HEK293 (cell line): ENCODE results near the gene UQCC2.

ENCODE experiments used
- CTCF ChIA-PET: fragments of 350-600 bp; formaldehyde crosslinking; extraction: SDS; loops from one replicate; lab custom pipeline; 2021; ENCODE audit warnings: antibody characterized with exemption; lab: Yijun Ruan, JAX
- POLR2A ChIA-PET: fragments of 300-600 bp; formaldehyde crosslinking; extraction: SDS; loops from one replicate; lab custom pipeline; 2020; ENCODE audit warnings: antibody characterized with exemption, inconsistent platforms; lab: Yijun Ruan, JAX
- H3K27ac ChIP-seq: fragments of 200-500 bp; sonication (Bioruptor generic); 2 replicates; pipeline ENCODE4 v1.5.1; 2014; ENCODE audit warnings: low read depth, low read length, control low read depth, inconsistent platforms; ENCODE audit errors: extremely low read depth
- H3K36me3 ChIP-seq, 2 experiments: fragments of 200-500 bp in 1 of 2; sonication (Bioruptor generic) in 1 of 2; 1 replicate in 1 of 2; 2 replicates in 1 of 2; pipeline ENCODE4 v1.5.1; 2014 to 2017; ENCODE audit warnings: inconsistent platforms in 2 of 2, low read length in 2 of 2; ENCODE audit not compliant: control insufficient read depth in 2 of 2, insufficient read depth in 1 of 2
- H3K4me1 ChIP-seq: fragments of 200-500 bp; sonication (Bioruptor generic); 2 replicates; pipeline ENCODE4 v1.5.1; 2014; ENCODE audit warnings: mild to moderate bottlenecking, low read length, inconsistent platforms; ENCODE audit not compliant: control insufficient read depth, insufficient read depth
- H3K4me3 ChIP-seq: 2 replicates; pipeline ENCODE4 v1.5.1; 2011; ENCODE audit warnings: low read depth, mild to moderate bottlenecking, control low read depth, low read length, moderate library complexity
- H3K9me3 ChIP-seq: fragments of 200-500 bp; sonication (Bioruptor generic); 2 replicates; pipeline ENCODE4 v1.5.1; 2014; ENCODE audit warnings: low read depth, low read length, inconsistent platforms; ENCODE audit not compliant: control insufficient read depth, insufficient read depth
- GLIS1 ChIP-seq: fragments of 450-650 bp; formaldehyde crosslinking; IDR thresholded peaks from 2 replicates; pipeline ENCODE4 v1.5.1; 2016; ENCODE audit warnings: missing biosample characterization, missing genetic modification characterization
- HOXC10 ChIP-seq: sonication (generic); formaldehyde crosslinking; IDR thresholded peaks from 2 replicates; pipeline ENCODE4 v1.8.1; 2023; ENCODE audit warnings: mild to moderate bottlenecking, missing genetic modification reagents
- KLF1 ChIP-seq: fragments of 450-650 bp; formaldehyde crosslinking; IDR thresholded peaks from 2 replicates; pipeline ENCODE4 v1.5.1; 2016; ENCODE audit warnings: missing biosample characterization, missing genetic modification characterization
- KLF17 ChIP-seq: fragments of 450-650 bp; formaldehyde crosslinking; IDR thresholded peaks from 2 replicates; pipeline ENCODE4 v1.5.1; 2016; ENCODE audit warnings: missing biosample characterization, missing genetic modification characterization
- PRDM1 ChIP-seq: fragments of 450-650 bp; formaldehyde crosslinking; IDR thresholded peaks from 2 replicates; pipeline ENCODE4; 2016; ENCODE audit warnings: missing biosample characterization, missing genetic modification characterization
- PRDM10 ChIP-seq: fragments of 450-650 bp; formaldehyde crosslinking; IDR thresholded peaks from 2 replicates; pipeline ENCODE4 v1.5.1; 2016; ENCODE audit warnings: missing biosample characterization, missing genetic modification characterization
- ZBTB17 ChIP-seq: fragments of 450-650 bp; formaldehyde crosslinking; IDR thresholded peaks from 2 replicates; pipeline ENCODE4 v1.5.1; 2016; ENCODE audit warnings: missing biosample characterization, missing genetic modification characterization
- ZBTB49 ChIP-seq: fragments of 450-650 bp; formaldehyde crosslinking; IDR thresholded peaks from 2 replicates; pipeline ENCODE4 v1.5.1; 2016; ENCODE audit warnings: missing biosample characterization, missing genetic modification characterization, low read depth
- ZIC2 ChIP-seq: fragments of 450-650 bp; formaldehyde crosslinking; IDR thresholded peaks from 2 replicates; pipeline ENCODE4 v1.5.1; 2016; ENCODE audit warnings: missing biosample characterization, missing genetic modification characterization
- ZNF114 ChIP-seq: fragments of 450-650 bp; formaldehyde crosslinking; IDR thresholded peaks from 2 replicates; pipeline ENCODE4 v1.5.0; 2017; ENCODE audit warnings: missing biosample characterization, missing genetic modification characterization
- ZNF280C ChIP-seq: fragments of 450-650 bp; formaldehyde crosslinking; IDR thresholded peaks from 2 replicates; pipeline ENCODE4 v1.5.1; 2016; ENCODE audit warnings: missing biosample characterization, missing genetic modification characterization
- ZNF555 ChIP-seq: fragments of 450-650 bp; formaldehyde crosslinking; conservative IDR thresholded peaks from 2 replicates; pipeline ENCODE4 v1.5.1; 2017; ENCODE audit warnings: missing biosample characterization, mild to moderate bottlenecking, missing genetic modification characterization, inconsistent platforms
- ZNF654 ChIP-seq: fragments of 450-650 bp; formaldehyde crosslinking; IDR thresholded peaks from 2 replicates; pipeline ENCODE4 v1.5.1; 2016; ENCODE audit warnings: low read depth, missing biosample characterization, missing genetic modification characterization
- ZNF658 ChIP-seq: fragments of 450-650 bp; formaldehyde crosslinking; IDR thresholded peaks from 2 replicates; pipeline ENCODE4; 2016; ENCODE audit warnings: missing biosample characterization, missing genetic modification characterization
- ZNF692 ChIP-seq: fragments of 450-650 bp; formaldehyde crosslinking; IDR thresholded peaks from 2 replicates; pipeline ENCODE4 v1.5.1; 2016; ENCODE audit warnings: missing biosample characterization, missing genetic modification characterization
- ZNF768 ChIP-seq: fragments of 450-650 bp; formaldehyde crosslinking; IDR thresholded peaks from 2 replicates; pipeline ENCODE4 v1.5.1; 2018; ENCODE audit warnings: missing biosample characterization, mild to moderate bottlenecking, missing genetic modification characterization
- ZSCAN16 ChIP-seq: fragments of 450-650 bp; formaldehyde crosslinking; IDR thresholded peaks from 2 replicates; pipeline ENCODE4 v1.5.1; 2016; ENCODE audit warnings: missing biosample characterization, missing genetic modification characterization

UQCC2 gene

GRCh38 chr6:33662318-33662717 lies 49.2 kb downstream of the UQCC2 start:
- Histone ChIP-seq H3K27ac (no peak overlapping the region), H3K9me3 (no peaks in the 10 kb centered on the region), H3K4me1 (no peaks in the 10 kb centered on the region), H3K36me3 (peaks cover 0 to 3% of the 10 kb centered on the region in 2 experiments; a peak in 1 of 3 replicates), H3K4me3 (no peak overlapping the region)
- POLR2A ChIA-PET = interaction anchor here (1.1 kb wide), 1 partner anchor 48 kb away, joined by 3 read pairs; no protein-coding TSS in a partner anchor
- TF ChIP-seq ZBTB49 (tag by site-specific recombination) = no peak
- peak; percentile 32 for TF ChIP-seq KLF1 (tag by site-specific recombination)
- CTCF ChIA-PET = interaction anchor here (0.6 to 1.1 kb wide), 3 partner anchors 10 to 72 kb away, joined by 4 to 6 read pairs (median 5); no protein-coding TSS in a partner anchor

GRCh38 chr6:33661106-33661838 lies 50.2 kb downstream of the UQCC2 start:
- Histone ChIP-seq H3K4me3 (no peak overlapping the region), H3K9me3 (no peaks in the 10 kb centered on the region), H3K27ac (no peak overlapping the region), H3K4me1 (no peaks in the 10 kb centered on the region), H3K36me3 (no peaks in the 10 kb centered on the region)
- POLR2A ChIA-PET = interaction anchor here (1.1 kb wide), 1 partner anchor 49 kb away, joined by 3 read pairs; no protein-coding TSS in a partner anchor
- TF ChIP-seq PRDM1 (no peak), GLIS1 (no peak), ZIC2 (tag by site-specific recombination) (peak; percentile 49), ZNF692 (no peak), ZNF768 (0 out of 2 replicates have a peak, but pooled peaks have one; percentile 49), ZNF654 (tag by site-specific recombination) (no peak), ZNF114 (tag by site-specific recombination) (no peak), ZNF658 (no peak)
- CTCF ChIA-PET = interaction anchor here (0.6 to 1.1 kb wide), 3 partner anchors 9 to 71 kb away, joined by 4 to 6 read pairs (median 5); no protein-coding TSS in a partner anchor

- H3K4me1 ChIP-seq = no peaks in the 10 kb centered on the region
- TF ChIP-seq PRDM10 (0 out of 2 replicates have a peak, but pooled peaks have one; percentile 22), HOXC10 (CRISPR knock-in tag) (no peak), ZSCAN16 (tag by site-specific recombination) (no peak), ZBTB17 (tag by site-specific recombination) (no peak), KLF17 (tag by site-specific recombination) (peak; percentile 39; the same call in 1 of the 2 replicates), ZNF555 (tag by site-specific recombination) (no peak), ZNF280C (no peak)
- TF ChIP-seq, all 188 proteins: peak for 2
- POLR2A ChIA-PET = no interaction called here
- no peaks in the 10 kb centered on the region for H3K9me3 ChIP-seq
- H3K4me3 ChIP-seq = no peak overlapping the region
- CTCF ChIA-PET = interaction anchor here (1.1 kb wide), 1 partner anchor 41 kb away, joined by 3 read pairs; no protein-coding TSS in a partner anchor
- no peaks in the 10 kb centered on the region for H3K36me3 ChIP-seq
- H3K27ac ChIP-seq = no peak overlapping the region
Observed at GRCh38 chr6:33659986-33660385, 51.5 kb downstream of the UQCC2 start.
